ENCODE results near the gene LRMDA.

DNA sequence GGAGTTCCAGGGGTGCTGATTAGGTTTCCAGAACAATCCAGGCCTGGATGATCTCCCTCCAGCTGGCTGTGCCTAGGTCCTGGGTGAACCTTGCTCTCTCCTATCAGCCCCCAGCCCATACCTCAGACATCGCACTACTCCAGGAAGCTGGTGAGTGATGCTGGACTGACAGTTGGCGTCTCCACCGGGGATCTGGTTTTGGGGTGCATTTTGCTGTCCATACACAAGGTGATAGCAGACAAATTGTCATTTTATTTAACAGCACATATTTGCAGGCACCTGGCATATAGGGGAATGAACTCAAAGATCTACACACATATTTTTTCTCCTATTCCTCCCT is 601.2 kb downstream of the LRMDA start:
- TF ChIP-seq POLR2AphosphoS5 (IDR thresholded peaks at IDR 0.05) (no peak), POLR2A (IDR thresholded peaks at IDR 0.05) (no peak)
- TF ChIP-seq, protein P1, sequence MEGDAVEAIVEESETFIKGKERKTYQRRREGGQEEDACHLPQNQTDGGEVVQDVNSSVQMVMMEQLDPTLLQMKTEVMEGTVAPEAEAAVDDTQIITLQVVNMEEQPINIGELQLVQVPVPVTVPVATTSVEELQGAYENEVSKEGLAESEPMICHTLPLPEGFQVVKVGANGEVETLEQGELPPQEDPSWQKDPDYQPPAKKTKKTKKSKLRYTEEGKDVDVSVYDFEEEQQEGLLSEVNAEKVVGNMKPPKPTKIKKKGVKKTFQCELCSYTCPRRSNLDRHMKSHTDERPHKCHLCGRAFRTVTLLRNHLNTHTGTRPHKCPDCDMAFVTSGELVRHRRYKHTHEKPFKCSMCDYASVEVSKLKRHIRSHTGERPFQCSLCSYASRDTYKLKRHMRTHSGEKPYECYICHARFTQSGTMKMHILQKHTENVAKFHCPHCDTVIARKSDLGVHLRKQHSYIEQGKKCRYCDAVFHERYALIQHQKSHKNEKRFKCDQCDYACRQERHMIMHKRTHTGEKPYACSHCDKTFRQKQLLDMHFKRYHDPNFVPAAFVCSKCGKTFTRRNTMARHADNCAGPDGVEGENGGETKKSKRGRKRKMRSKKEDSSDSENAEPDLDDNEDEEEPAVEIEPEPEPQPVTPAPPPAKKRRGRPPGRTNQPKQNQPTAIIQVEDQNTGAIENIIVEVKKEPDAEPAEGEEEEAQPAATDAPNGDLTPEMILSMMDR (IDR thresholded peaks at IDR 0.05): no peak
